Measurements from ENCODE around the gene SCCPDH.

Gene SCCPDH

DNA sequence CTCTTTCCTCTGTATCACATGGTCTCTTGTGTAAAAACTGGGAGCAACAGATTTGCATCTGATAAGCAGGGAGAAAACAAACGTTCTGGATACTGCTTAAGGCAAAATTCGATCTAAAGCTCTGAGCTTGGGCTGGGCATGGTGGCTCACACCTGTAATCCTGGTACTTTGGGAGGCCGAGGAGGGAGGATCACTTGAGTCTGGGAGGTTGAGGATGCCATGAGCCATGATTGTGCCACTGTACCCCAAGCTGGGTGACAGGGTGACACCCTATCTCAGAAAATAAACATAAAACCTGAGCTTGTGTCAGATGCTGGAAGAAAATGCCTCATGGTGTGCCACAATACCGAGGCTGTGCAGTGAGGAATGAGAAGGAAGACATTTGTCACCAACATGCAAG is 73.9 kb downstream of the SCCPDH start:
- no peak overlapping the region for H3K4me3 ChIP-seq (replicated peaks; ENCODE audit: insufficient read depth, low read length)
- H3K27me3 ChIP-seq (ENCODE audit: insufficient read depth, poor library complexity, severe bottlenecking) = no peaks in the 10 kb centered on the region
- no peak overlapping the region for H3K27ac ChIP-seq (replicated peaks)
- no peak for TF ChIP-seq REST (IDR thresholded peaks at IDR 0.05; ENCODE audit: insufficient replicate concordance, low read depth)
- DNase-seq (ENCODE audit: low read depth in 1 of 2, low spot score in 1 of 2) = no peak

GRCh38 chr1:246798606-246799496 is 74.6 kb downstream of the SCCPDH start:
- Histone ChIP-seq H3K4me3 (replicated peaks; ENCODE audit: insufficient read depth, low read length) (no peak overlapping the region), H3K27ac (replicated peaks) (no peak overlapping the region), H3K27me3 (ENCODE audit: insufficient read depth, poor library complexity, severe bottlenecking) (no peaks in the 10 kb centered on the region)
- TF ChIP-seq SPI1 (IDR thresholded peaks at IDR 0.05; ENCODE audit: borderline replicate concordance, low read depth) (no peak), GABPA (IDR thresholded peaks at IDR 0.05; ENCODE audit: low read depth) (no peak), POLR2AphosphoS5 (IDR thresholded peaks at IDR 0.05; ENCODE audit: low read depth) (no peak)
- no peak for DNase-seq (ENCODE audit: low read depth in 1 of 2, low spot score in 1 of 2)

DNA sequence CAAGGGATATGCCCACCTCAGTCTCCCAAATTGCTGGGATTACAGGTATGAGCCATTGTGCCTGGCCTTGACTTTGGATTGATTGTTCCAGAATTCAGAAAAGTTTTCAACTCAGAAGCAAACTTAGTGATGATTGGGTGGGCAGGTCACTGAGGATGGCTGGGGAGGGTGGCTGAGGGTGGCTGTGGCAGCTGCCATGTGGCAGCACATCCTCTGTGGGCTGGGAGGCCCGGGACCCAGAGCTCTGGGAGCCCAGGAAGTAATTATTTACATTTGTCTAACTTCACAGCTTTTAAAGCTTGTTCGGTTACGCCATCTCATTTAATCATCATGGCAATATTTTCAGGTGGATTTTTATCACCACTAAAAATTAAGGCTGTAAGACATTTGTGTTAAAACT is 76.1 kb downstream of the SCCPDH start:
- no peak overlapping the region for H3K4me3 ChIP-seq (replicated peaks; ENCODE audit: insufficient read depth, low read length)
- H3K27ac ChIP-seq (replicated peaks) = no peak overlapping the region
- DNase-seq (ENCODE audit: low read depth in 1 of 2, low spot score in 1 of 2) = no peak
- TF ChIP-seq, protein P1, sequence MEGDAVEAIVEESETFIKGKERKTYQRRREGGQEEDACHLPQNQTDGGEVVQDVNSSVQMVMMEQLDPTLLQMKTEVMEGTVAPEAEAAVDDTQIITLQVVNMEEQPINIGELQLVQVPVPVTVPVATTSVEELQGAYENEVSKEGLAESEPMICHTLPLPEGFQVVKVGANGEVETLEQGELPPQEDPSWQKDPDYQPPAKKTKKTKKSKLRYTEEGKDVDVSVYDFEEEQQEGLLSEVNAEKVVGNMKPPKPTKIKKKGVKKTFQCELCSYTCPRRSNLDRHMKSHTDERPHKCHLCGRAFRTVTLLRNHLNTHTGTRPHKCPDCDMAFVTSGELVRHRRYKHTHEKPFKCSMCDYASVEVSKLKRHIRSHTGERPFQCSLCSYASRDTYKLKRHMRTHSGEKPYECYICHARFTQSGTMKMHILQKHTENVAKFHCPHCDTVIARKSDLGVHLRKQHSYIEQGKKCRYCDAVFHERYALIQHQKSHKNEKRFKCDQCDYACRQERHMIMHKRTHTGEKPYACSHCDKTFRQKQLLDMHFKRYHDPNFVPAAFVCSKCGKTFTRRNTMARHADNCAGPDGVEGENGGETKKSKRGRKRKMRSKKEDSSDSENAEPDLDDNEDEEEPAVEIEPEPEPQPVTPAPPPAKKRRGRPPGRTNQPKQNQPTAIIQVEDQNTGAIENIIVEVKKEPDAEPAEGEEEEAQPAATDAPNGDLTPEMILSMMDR (IDR thresholded peaks at IDR 0.05; ENCODE audit: insufficient read depth, low read length) = no peak
- no peak for TF ChIP-seq POLR2AphosphoS5 (IDR thresholded peaks at IDR 0.05; ENCODE audit: low read depth)
- no peak for TF ChIP-seq SPI1 (IDR thresholded peaks at IDR 0.05; ENCODE audit: borderline replicate concordance, low read depth)
- TF ChIP-seq GABPA (IDR thresholded peaks at IDR 0.05; ENCODE audit: low read depth) = no peak
- TF ChIP-seq REST (IDR thresholded peaks at IDR 0.05; ENCODE audit: insufficient replicate concordance, low read depth) = no peak
- no peaks in the 10 kb centered on the region for H3K27me3 ChIP-seq (ENCODE audit: insufficient read depth, poor library complexity, severe bottlenecking)

- Histone ChIP-seq H3K4me3 (replicated peaks; ENCODE audit: insufficient read depth, low read length) (no peak overlapping the region), H3K27ac (replicated peaks) (no peak overlapping the region), H3K27me3 (ENCODE audit: insufficient read depth, poor library complexity, severe bottlenecking) (no peaks in the 10 kb centered on the region)
- DNase-seq (ENCODE audit: low read depth in 1 of 2, low spot score in 1 of 2) = no peak
- TF ChIP-seq POLR2AphosphoS5 (IDR thresholded peaks at IDR 0.05; ENCODE audit: low read depth) (no peak), GABPA (IDR thresholded peaks at IDR 0.05; ENCODE audit: low read depth) (no peak)
Measured at GRCh38 chr1:246800756-246801155, 76.5 kb downstream of the SCCPDH start.

DNA sequence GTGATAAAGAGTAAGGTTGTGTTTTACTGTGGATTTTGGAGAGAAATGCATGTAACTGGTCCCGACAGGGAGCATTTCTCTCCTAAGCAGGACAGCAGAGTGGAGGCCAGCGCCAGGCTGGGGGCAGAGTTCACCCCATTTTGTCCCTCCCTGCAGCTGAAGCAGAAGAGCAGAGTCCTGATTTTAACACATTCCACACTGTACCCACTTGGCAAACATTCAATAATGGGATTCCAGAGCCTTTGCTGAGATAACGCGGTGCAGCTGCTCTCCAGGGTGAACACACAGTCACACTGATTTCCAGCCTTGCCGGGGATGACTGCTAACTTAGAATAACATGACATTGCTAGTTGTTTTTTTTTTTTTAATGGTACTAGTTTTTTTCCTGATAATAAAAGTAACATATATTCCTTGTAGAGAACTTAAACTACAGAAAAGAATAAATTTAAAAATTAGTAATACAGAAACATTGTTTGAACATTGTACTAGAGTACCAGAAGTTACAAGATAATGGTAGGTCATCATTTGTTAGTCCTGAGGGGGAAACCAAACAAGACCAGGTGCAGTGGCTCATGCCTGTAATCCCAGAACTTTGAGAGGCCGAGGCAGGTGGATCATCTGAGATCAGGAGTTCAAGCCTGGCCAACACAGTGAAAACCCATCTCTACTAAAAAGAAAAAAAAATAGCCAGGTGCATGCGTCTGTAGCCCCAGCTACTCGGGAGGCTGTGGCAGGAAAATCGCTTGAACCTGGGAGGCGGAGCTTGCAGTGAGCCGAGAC is 77.2 kb downstream of the SCCPDH start:
- DNase-seq (ENCODE audit: low read depth in 1 of 2, low spot score in 1 of 2) = no peak
- H3K4me3 ChIP-seq (replicated peaks; ENCODE audit: insufficient read depth, low read length) = no peak overlapping the region
- H3K27ac ChIP-seq (replicated peaks) = no peak overlapping the region
- TF ChIP-seq SPI1 (IDR thresholded peaks at IDR 0.05; ENCODE audit: borderline replicate concordance, low read depth) (no peak), POLR2AphosphoS5 (IDR thresholded peaks at IDR 0.05; ENCODE audit: low read depth) (no peak), GABPA (IDR thresholded peaks at IDR 0.05; ENCODE audit: low read depth) (no peak), REST (IDR thresholded peaks at IDR 0.05; ENCODE audit: insufficient replicate concordance, low read depth) (no peak)
- TF ChIP-seq, protein P1 (IDR thresholded peaks at IDR 0.05; ENCODE audit: insufficient read depth, low read length) = no peak
- no peaks in the 10 kb centered on the region for H3K27me3 ChIP-seq (ENCODE audit: insufficient read depth, poor library complexity, severe bottlenecking)

All from HL-60 (cell line).